GM10266 (cell line): Measurements from ENCODE around the gene PFKFB3.
A peak's percentile ranks its signal among the peaks of the same experiment; 100 is the strongest.

Experiments used
- DNase-seq: peaks from one replicate; pipeline ENCODE4 v3.0.0; 2012; ENCODE audit errors: extremely low spot score
- CTCF ChIP-seq: IDR thresholded peaks from 2 replicates; pipeline ENCODE4 v1.5.1; 2012; ENCODE audit warnings: mild to moderate bottlenecking, low read depth; ENCODE audit not compliant: control insufficient read depth, insufficient read depth; ENCODE audit errors: missing control alignments

The PFKFB3 gene

DNA sequence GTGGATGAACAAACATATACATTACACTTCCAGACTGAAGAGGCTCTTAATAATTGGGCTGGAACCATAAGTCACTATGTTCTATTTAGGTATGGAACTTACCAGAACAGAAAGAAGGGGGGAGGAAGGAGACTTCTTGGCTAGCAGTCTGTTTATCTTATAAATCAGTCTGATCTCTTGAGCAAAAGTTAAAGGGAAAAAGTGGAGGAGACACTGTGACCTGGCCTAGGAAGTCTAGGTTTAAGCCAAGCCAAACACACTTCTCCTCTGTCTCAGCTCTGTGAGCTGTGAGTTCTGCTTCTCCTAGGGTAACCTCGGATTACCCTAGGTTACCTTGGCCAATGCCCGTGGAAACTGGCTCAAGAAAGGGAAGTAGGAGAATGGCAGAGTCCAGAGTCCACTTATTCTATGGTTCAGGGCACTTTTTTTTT lies 95.2 kb downstream of the PFKFB3 start:
- no peak for DNase-seq
- TF ChIP-seq CTCF, result no peak

DNA sequence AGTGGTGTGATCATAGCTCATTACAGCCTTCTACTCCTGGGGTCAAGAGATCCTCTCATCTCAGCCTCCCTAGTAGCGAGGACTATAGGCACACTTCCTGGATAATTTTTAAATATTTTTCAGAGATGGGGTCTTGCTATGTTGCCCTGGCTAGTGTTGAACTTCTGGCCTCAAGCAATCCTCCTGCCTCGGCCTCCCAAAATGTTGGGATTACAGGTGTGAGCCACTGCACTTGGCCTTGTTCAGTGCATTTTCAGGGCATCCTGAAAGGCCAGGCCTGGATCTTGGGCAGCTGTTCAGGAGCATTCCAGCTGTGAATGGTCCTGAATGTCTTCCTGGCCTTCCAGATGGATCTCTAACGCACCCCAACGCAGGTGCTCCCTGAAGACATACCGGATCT lies 95.7 kb downstream of the PFKFB3 start:
- no peak for DNase-seq
- TF ChIP-seq CTCF, result no peak

- no peak for DNase-seq
- TF ChIP-seq CTCF, result no peak
Observed at GRCh38 chr10:6299234-6299633, 96.5 kb downstream of the PFKFB3 start.

DNA sequence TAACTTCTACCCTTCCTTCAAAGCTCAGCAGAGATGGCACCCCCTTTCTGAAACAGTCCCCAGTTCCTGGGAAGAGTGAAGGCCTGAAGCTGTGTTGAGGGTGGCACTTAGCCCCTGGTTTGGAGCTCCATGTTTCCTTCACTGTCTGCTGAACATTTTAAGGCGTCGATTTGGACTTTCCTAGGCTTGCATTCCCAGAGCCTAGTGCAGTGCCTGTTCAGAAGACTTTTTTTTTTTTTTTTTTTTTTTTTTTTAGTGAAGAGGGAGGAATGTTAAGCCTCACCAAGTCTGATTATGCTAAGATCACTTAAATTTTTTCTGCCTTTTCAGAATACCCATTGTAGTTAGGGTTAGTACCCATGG lies 97.0 kb downstream of the PFKFB3 start:
- TF ChIP-seq CTCF, result no peak
- DNase-seq, result no peak

DNA sequence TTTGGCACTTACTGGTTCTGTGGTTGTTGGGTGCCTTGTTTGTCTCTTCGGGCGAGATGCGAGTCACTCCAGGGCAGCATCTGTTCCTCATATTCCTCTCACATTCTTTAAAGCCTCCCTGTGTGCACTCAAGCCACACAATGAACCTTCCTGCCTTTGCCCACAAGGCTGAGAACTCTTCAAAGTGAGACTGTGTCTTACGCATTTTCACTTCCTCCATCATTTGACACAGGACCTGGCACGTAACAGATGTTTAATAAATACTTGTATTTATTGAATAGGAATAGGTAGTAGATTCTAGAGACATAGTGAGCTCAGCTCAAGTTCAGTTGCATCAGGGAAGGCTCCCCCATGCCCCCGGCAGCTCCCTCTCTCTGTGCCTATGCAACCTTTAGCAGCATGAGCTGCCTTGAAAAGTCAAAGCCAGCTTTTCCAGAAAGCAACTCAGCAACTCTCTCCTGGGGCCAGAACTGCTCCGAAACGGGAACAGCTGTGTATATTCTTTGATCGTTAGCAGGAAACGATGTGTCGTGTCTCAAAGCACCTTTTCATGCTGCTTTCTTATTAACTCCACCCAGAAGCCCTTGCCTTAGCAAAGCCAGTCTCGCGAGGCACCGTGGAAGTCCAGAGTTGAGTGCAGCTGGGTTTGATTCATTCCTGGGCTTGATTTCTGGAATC lies 97.5 kb downstream of the PFKFB3 start:
- DNase-seq, result peak; percentile 55
- no peak for TF ChIP-seq CTCF

DNA sequence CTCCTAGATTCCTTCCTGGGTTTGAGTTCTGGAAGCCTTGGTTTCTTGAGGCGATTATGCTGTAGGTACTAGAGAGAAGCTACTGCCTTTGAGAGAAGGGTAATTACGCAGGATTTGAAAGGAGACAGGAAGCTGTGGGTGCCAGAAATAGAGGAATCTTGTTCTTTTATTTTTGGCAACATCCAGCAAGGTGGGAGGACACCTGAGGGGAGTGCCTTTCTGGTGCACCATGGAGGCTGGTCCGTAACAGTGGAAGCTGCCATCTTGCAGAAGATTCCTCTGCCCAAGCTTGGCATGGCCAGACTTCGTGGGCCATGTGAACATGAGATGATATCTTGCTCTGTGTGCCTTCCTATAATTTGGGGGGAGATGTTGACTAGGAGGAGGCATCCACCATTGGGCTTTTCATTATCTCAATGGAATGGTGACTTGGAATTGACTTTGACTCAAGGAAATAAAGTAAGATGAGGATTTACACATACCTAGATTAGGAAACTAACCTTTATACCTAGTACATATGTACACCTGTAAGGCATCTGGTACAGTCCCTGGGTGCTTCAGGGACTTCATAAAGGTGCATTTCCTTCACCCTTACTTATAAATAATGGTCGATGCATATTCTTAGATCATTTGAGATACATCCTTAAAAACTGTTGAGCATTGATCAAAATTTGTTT lies 98.2 kb downstream of the PFKFB3 start:
- no peak for DNase-seq
- TF ChIP-seq CTCF, result no peak

GRCh38 chr10:6301488-6302075 lies 98.8 kb downstream of the PFKFB3 start:
- TF ChIP-seq CTCF, result no peak

More at GRCh38 chr10:6301488-6302075, 98.8 kb downstream of the PFKFB3 start:
- DNase-seq, result no peak
